GM12864 (cell line): Measurements from ENCODE around the gene CUEDC1.

Experiments
- DNase-seq: peaks from one replicate; pipeline ENCODE4 v3.0.0-alpha.2; 2011; ENCODE audit warnings: low read depth
- H3K4me3 ChIP-seq: 2 replicates; pipeline ENCODE4 v1.5.1; 2011; ENCODE audit warnings: mild to moderate bottlenecking, low read depth, low read length, control low read depth
- TF ChIP-seq, protein P1 (sequence below): IDR thresholded peaks from 2 replicates; pipeline ENCODE4 v1.5.1; 2011; ENCODE audit warnings: low read depth, mild to moderate bottlenecking, moderate library complexity, low read length, control low read depth, inconsistent platforms; ENCODE audit errors: missing control alignments

The CUEDC1 gene

DNA sequence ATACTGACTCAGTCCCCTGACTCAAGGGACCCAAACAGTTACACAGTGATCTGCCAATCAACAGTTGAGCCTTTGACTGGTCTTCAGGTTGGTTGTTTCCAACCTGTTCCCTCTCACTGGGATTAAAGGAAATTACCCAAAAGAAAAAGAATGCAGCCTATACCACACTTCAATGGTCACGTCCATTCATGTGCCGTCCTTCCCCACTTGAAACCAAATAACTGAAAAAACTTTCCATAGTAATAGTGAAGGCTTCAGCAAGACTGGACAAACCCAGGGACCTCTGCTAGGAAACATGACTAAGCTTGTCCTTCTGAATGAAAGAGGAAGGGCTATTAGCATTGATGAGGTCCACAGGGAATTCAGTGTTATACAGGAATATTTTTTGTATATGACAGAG is 135.9 kb downstream of the CUEDC1 start:
- no peak overlapping the region for H3K4me3 ChIP-seq
- DNase-seq, result no peak
- TF ChIP-seq, protein P1, sequence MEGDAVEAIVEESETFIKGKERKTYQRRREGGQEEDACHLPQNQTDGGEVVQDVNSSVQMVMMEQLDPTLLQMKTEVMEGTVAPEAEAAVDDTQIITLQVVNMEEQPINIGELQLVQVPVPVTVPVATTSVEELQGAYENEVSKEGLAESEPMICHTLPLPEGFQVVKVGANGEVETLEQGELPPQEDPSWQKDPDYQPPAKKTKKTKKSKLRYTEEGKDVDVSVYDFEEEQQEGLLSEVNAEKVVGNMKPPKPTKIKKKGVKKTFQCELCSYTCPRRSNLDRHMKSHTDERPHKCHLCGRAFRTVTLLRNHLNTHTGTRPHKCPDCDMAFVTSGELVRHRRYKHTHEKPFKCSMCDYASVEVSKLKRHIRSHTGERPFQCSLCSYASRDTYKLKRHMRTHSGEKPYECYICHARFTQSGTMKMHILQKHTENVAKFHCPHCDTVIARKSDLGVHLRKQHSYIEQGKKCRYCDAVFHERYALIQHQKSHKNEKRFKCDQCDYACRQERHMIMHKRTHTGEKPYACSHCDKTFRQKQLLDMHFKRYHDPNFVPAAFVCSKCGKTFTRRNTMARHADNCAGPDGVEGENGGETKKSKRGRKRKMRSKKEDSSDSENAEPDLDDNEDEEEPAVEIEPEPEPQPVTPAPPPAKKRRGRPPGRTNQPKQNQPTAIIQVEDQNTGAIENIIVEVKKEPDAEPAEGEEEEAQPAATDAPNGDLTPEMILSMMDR, result no peak

DNA sequence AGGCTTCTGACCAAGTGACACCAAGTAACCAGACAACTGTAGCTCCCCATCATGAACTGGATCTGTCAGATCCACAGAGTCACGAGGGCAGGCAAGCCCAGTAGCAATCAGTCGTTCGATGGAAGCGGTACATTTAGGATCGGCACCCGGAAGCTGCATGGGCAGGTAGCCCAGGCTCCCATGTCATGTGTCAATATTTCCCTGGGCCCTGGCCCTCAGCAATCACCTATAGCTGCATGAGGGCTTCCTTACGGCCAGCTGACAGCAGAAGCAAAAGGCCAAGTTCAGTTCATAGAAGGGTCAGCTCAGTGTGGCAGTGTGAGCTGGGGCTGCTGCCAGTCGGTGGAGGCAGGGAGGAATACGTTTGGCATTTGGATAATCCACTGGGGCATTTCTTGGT is 137.1 kb downstream of the CUEDC1 start:
- no peak for DNase-seq
- TF ChIP-seq, protein P1, result no peak
- no peak overlapping the region for H3K4me3 ChIP-seq

DNA sequence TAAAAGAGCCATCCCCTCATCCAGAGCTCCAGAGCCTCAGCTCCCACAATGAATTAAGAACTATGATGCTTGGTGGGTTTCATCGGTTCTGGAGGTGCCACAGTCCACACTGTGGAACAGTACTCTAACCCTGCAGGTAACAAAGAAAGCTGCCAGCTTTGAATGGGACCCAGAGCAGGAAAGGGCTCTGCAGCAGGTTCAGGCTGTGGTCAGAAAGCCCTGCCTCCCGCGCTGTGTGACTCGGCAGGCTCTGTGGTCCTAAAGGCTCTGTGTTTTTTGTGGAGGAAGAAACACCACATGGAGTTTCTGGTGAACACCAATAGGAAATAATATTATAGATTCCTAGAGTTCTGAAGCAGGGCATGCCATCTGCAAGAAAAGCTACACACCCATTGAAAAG is 137.9 kb downstream of the CUEDC1 start:
- no peak for DNase-seq
- TF ChIP-seq, protein P1, result no peak
- H3K4me3 ChIP-seq, result no peak overlapping the region

DNA sequence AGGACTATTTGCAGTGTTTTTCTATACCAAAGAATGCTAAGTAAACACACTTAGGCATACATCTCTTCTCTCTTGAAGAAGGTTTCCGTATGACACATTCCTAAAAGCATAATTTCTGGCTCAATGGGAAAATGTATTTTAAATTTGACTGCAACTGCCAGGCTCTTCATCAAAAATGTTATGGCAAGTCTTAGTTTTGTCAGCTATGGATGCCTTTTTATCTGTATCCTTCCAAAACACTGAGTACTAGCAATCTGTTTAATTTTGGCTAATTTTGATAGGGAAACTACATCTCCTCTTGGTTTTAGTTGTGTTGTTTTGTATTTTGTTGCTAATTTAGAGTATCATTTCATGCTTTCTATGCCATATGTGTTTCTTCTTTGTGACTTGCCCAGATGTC is 140.8 kb downstream of the CUEDC1 start:
- TF ChIP-seq, protein P1, result no peak
- no peak overlapping the region for H3K4me3 ChIP-seq
- DNase-seq, result no peak

DNA sequence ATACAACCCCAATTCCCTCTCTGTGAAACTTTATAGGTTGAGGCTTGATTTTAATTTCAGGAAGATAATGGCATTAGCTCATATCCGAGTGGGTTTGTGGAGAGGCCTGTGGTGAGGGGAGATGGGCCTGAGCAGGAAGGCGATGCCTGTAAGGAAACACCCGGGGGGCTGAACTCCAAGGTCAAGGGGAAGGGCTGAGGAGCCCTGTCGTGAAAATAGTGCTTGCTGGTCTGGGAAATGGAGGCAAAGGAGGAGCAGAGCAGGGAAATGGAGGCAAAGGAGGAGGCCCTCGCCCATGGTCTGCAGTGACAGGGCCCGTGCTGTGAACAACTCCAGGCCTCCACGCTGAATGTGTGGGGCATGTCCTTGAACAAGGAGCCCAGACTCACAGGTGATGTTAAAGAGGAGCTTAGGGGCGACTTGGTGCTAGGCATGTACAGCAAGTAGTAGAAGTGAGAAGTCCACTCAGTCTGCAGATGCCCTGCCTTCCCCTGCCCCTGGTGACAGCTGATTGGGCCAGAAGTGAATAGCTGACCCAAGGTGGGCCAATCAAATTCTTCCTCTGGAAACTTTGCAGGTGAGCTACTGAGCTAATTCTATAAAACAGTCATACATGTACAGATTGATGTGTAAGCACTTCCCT is 143.5 kb downstream of the CUEDC1 start:
- no peak for DNase-seq
- TF ChIP-seq, protein P1, result no peak
- H3K4me3 ChIP-seq, result no peak overlapping the region
